Upper lobe of right lung (tissue), 1 donor: Measurements from ENCODE around the gene RHOA. TPM values are rescaled to one million over a fixed set of nuclear protein-coding genes. Genes with fewer than 3 reads are reported as not detected.
"Not testable (repeated sequence)": the region's sequence is repeated elsewhere in the genome, so short reads cannot be mapped to it uniquely, and the experiment has no call there.

Experiments
- ATAC-seq: fragments of 200-7000 bp; cut with Tn5 transposase; one replicate; pipeline ENCODE4 v1.9.1; 2020; ENCODE audit warnings: mild to moderate bottlenecking, moderate library complexity
- DNase-seq: peaks from one replicate; pipeline ENCODE4 v3.0.0-alpha.2; 2020
- H3K27ac ChIP-seq: fragments of 200-600 bp; one replicate; pipeline ENCODE4 v1.8.0; 2022
- H3K27me3 ChIP-seq: fragments of 200-600 bp; one replicate; pipeline ENCODE4 v1.8.0; 2022; ENCODE audit warnings: mild to moderate bottlenecking
- H3K36me3 ChIP-seq: fragments of 200-600 bp; one replicate; pipeline ENCODE4 v1.8.0; 2022
- H3K4me1 ChIP-seq: fragments of 200-600 bp; one replicate; pipeline ENCODE4 v1.8.0; 2022
- H3K4me3 ChIP-seq: fragments of 200-600 bp; one replicate; pipeline ENCODE4 v1.8.0; 2022; ENCODE audit warnings: mild to moderate bottlenecking
- H3K9me3 ChIP-seq: fragments of 200-600 bp; one replicate; pipeline ENCODE4 v1.8.0; 2022
- CTCF ChIP-seq: fragments of 200-600 bp; IDR thresholded peaks from one replicate; pipeline ENCODE4 v1.8.0; 2022; ENCODE audit warnings: antibody characterized with exemption
- intact Hi-C: fragments of 100-400 bp; cut with DNase I; formaldehyde crosslinking; loops from one replicate; pipeline ENCODE4 v1.11.0; 2022
- total RNA-seq: library from RNA; stranded (reverse); fragmentation: NEBNext Ultra II Directional; extraction: Animal tissue kit (Norgen Biotek cat#: 25700); gene quantifications from one replicate; pipeline ENCODE4 v1.2.1, GENCODE V29; 2021
- donor health status: DM: no; HTN: yes; CAD: no; lungs with severe emphysema.

The RHOA gene
- total RNA-seq, 1 donor from 2014 or later = 543 TPM

GRCh38 chr3:49401766-49402165, 10.0 kb downstream of the RHOA start:
- peaks cover 58% of the 10 kb centered on the region for H3K4me1 ChIP-seq
- no peak for TF ChIP-seq CTCF
- H3K4me3 ChIP-seq = no peak overlapping the region
- intact Hi-C loops = no loop called here
- no peak overlapping the region for H3K27ac ChIP-seq
- H3K36me3 ChIP-seq = peaks cover 1% of the 10 kb centered on the region
- H3K27me3 ChIP-seq = no peaks in the 10 kb centered on the region
- ATAC-seq = peak; percentile 86
- DNase-seq = no peak
- no peaks in the 10 kb centered on the region for H3K9me3 ChIP-seq

- no peaks in the 10 kb centered on the region for H3K9me3 ChIP-seq
- H3K4me3 ChIP-seq = no peak overlapping the region
- H3K27me3 ChIP-seq = no peaks in the 10 kb centered on the region
- DNase-seq = no peak
- no peak for ATAC-seq
- TF ChIP-seq CTCF = no peak
- peaks cover 41% of the 10 kb centered on the region for H3K4me1 ChIP-seq
- H3K36me3 ChIP-seq = peaks cover 18% of the 10 kb centered on the region
- H3K27ac ChIP-seq = no peak overlapping the region
- intact Hi-C loops = no loop called here
These were observed 12.3 kb downstream of the RHOA start for GRCh38 chr3:49399461-49399860.

- H3K36me3 ChIP-seq = peaks cover 21% of the 10 kb centered on the region
- DNase-seq = no peak
- intact Hi-C loops = no loop called here
These were observed 14.3 kb downstream of the RHOA start for GRCh38 chr3:49397470-49397869.

GRCh38 chr3:49391310-49391709, 20.5 kb downstream of the RHOA start:
- DNase-seq, ATAC-seq, H3K4me3 ChIP-seq, intact Hi-C loops, H3K27ac ChIP-seq, H3K9me3 ChIP-seq, H3K27me3 ChIP-seq: not testable (repeated sequence)
- H3K4me1 ChIP-seq = peaks cover 19% of the 10 kb centered on the region
- H3K36me3 ChIP-seq = peaks cover 16% of the 10 kb centered on the region

More at GRCh38 chr3:49397470-49397869, 14.3 kb downstream of the RHOA start:
- Histone ChIP-seq H3K4me3 (no peak overlapping the region), H3K9me3 (no peaks in the 10 kb centered on the region), H3K27me3 (no peaks in the 10 kb centered on the region), H3K4me1 (peaks cover 35% of the 10 kb centered on the region), H3K27ac (no peak overlapping the region)
- ATAC-seq = peak; percentile 61
- TF ChIP-seq CTCF = no peak

GRCh38 chr3:49389297-49389696, 22.5 kb downstream of the RHOA start:
- Histone ChIP-seq H3K9me3 (no peaks in the 10 kb centered on the region), H3K27me3 (no peaks in the 10 kb centered on the region), H3K4me3 (no peak overlapping the region), H3K4me1 (peaks cover 35% of the 10 kb centered on the region), H3K36me3 (peaks cover 2% of the 10 kb centered on the region), H3K27ac (no peak overlapping the region)
- DNase-seq (no peak), ATAC-seq (no peak)
- intact Hi-C loops = no loop called here
- TF ChIP-seq CTCF = no peak

- Histone ChIP-seq H3K27me3 (no peaks in the 10 kb centered on the region), H3K4me3 (no peak overlapping the region), H3K36me3 (no peaks in the 10 kb centered on the region), H3K9me3 (no peaks in the 10 kb centered on the region), H3K4me1 (peaks cover 41% of the 10 kb centered on the region), H3K27ac (no peak overlapping the region)
- intact Hi-C loops = no loop called here
- no peak for DNase-seq
- ATAC-seq = no peak
- TF ChIP-seq CTCF = no peak
These were observed 23.4 kb downstream of the RHOA start for GRCh38 chr3:49388289-49388820.
